Sigmoid colon (tissue), 7 donors: ENCODE data around the gene UBALD2. TPM values are rescaled to one million over a fixed set of nuclear protein-coding genes. Genes with fewer than 3 reads are reported as not detected.
A peak's percentile ranks its signal among the peaks of the same experiment; 100 is the strongest.

Experiments used
- DNase-seq: peaks from one replicate; pipeline ENCODE4 v3.0.0-alpha.2; 2019
- H3K27ac ChIP-seq, 4 donors: fragments of 200-600 bp; sonication (generic); one replicate each; pipeline ENCODE4 v1.5.1; 2016 to 2019; ENCODE audit warnings: mild to moderate bottlenecking in 1 of 4
- H3K27me3 ChIP-seq, 3 donors: fragments of 200-600 bp; sonication (generic); one replicate each; pipeline ENCODE4 v1.5.1; 2019; ENCODE audit warnings: mild to moderate bottlenecking in 1 of 3
- H3K36me3 ChIP-seq, 4 donors: fragments of 200-600 bp; sonication (generic); one replicate each; pipeline ENCODE4 v1.5.1; 2016 to 2019
- H3K4me1 ChIP-seq, 4 donors: fragments of 200-600 bp; sonication (generic); one replicate each; pipeline ENCODE4 v1.5.1; 2017 to 2019
- H3K4me3 ChIP-seq, 4 donors: fragments of 200-600 bp; sonication (generic); one replicate each; pipeline ENCODE4 v1.5.1; 2017 to 2019; ENCODE audit warnings: mild to moderate bottlenecking in 2 of 4, moderate library complexity in 1 of 4
- H3K9me3 ChIP-seq, 4 donors: fragments of 200-600 bp in 3 of 4; sonication (generic) in 3 of 4; one replicate each; pipeline versions ENCODE4 v1.5.1 to v1.6.1; 2013 to 2019
- EP300 ChIP-seq, 4 donors: sonication (generic); formaldehyde crosslinking; IDR thresholded peaks; one replicate each; pipeline ENCODE4 v1.6.1; 2017; ENCODE audit warnings: antibody characterized with exemption in 4 of 4
- POLR2A ChIP-seq, 2 donors: fragments of 450-650 bp; IDR thresholded peaks; one replicate each; pipeline ENCODE4 v1.6.1; 2016; ENCODE audit warnings: antibody characterized with exemption in 2 of 2, mild to moderate bottlenecking in 2 of 2, moderate library complexity in 2 of 2
- POLR2AphosphoS5 ChIP-seq, 4 donors: sonication (generic); formaldehyde crosslinking; IDR thresholded peaks; one replicate each; pipeline ENCODE4 v1.6.1; 2017; ENCODE audit warnings: antibody characterized with exemption in 4 of 4
- WGBS, 2 donors: extraction: QIAGEN DNeasy Blood & Tissue Kit; methylation state at CpG; one replicate each; pipeline ENCODE4 v1.1.7; 2013; 5-methylcytosine and 5-hydroxymethylcytosine counted together
- intact Hi-C: fragments of 100-400 bp; cut with DNase I; formaldehyde crosslinking; loops from one replicate; pipeline ENCODE4 v1.15.1; 2023
- polyA plus RNA-seq, 3 donors: library from polyadenylated mRNA; stranded (reverse); fragments of 200-250 nt; gene quantifications; one replicate each; pipeline ENCODE4 v1.2.3, GENCODE V29; 2013
- total RNA-seq, 4 donors: library from RNA; depleted of rRNA; stranded (reverse); fragments of >200 nt; gene quantifications; one replicate each; pipeline ENCODE4 v1.1.0, GENCODE V29; 2016
- TF ChIP-seq, protein P1 (sequence below), 4 experiments: fragments of 450-650 bp in 3 of 4; fragments of 200-600 bp in 1 of 4; IDR thresholded peaks; one replicate each; pipeline ENCODE4 v1.5.1; 2016 to 2019; ENCODE audit warnings: antibody characterized with exemption in 4 of 4, mild to moderate bottlenecking in 3 of 4, moderate library complexity in 2 of 4
- donor health status: healthy with polysubstance abuse.
- donor health status: Bipolar disorder and iron deficiency.
- donor health status: healthy.

The UBALD2 gene
- total and polyA plus RNA-seq, 7 donors, result 3.9 to 105 (median 11.8) TPM

DNA sequence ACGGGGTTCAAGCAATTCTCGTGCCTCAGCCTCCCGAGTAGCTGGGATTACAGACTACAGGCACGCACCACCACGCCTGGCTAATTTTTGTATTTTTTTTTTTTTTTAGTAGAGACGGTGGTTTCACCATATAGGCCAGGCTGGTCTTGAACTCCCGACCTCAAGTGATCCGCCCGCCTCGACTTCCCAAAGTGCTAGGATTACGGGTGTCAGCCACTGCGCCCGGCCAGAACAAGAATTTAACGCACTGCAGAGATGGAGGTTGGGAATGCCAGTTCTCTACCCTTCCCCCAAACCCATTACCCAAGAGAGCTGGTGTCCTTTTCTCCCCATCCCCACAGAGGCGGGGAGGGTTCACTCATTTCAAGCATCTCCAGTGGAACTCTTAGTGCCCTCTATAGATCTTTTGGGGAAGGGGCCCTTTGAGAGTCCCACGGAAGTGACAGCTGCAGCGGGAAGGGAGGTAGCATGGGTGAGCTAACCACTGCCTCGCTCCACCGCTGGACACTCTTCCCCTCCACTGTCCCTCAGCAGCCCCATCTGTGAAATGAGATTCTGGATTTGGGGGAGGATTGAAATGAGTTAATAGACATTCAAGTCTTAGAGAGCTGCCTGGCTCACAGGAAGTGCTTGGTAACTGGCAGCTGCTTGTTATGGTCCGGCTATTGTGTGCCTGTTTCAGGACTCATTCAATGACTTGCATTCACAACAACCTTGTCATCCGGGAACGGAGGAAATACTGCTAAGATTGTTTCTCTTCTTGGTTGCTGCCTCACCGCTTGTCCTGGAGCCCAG, 3.5 kb upstream of the UBALD2 start:
- H3K27ac ChIP-seq, result peak overlapping the region; percentile 16 to 48 (median 31)
- 72 to 76% methylated on average over 23 of the region's 23 CpGs for WGBS, 2 donors
- no peaks in the 10 kb centered on the region for H3K27me3 ChIP-seq
- no peak overlapping the region for H3K4me3 ChIP-seq
- no peaks in the 10 kb centered on the region for H3K9me3 ChIP-seq
- H3K4me1 ChIP-seq, result peaks cover 0 to 18% (median 12%) of the 10 kb centered on the region in 4 donors
- H3K36me3 ChIP-seq, result no peaks in the 10 kb centered on the region
- DNase-seq, result no peak
- TF ChIP-seq POLR2A (IDR thresholded peaks at IDR 0.05) (no peak), EP300 (IDR thresholded peaks at IDR 0.05) (no peak), POLR2AphosphoS5 (IDR thresholded peaks at IDR 0.05) (peak in 1 of 4 donors; percentile 30)
- TF ChIP-seq, protein P1, sequence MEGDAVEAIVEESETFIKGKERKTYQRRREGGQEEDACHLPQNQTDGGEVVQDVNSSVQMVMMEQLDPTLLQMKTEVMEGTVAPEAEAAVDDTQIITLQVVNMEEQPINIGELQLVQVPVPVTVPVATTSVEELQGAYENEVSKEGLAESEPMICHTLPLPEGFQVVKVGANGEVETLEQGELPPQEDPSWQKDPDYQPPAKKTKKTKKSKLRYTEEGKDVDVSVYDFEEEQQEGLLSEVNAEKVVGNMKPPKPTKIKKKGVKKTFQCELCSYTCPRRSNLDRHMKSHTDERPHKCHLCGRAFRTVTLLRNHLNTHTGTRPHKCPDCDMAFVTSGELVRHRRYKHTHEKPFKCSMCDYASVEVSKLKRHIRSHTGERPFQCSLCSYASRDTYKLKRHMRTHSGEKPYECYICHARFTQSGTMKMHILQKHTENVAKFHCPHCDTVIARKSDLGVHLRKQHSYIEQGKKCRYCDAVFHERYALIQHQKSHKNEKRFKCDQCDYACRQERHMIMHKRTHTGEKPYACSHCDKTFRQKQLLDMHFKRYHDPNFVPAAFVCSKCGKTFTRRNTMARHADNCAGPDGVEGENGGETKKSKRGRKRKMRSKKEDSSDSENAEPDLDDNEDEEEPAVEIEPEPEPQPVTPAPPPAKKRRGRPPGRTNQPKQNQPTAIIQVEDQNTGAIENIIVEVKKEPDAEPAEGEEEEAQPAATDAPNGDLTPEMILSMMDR (IDR thresholded peaks at IDR 0.05), result no peak
- intact Hi-C loops, result no loop called here

DNA sequence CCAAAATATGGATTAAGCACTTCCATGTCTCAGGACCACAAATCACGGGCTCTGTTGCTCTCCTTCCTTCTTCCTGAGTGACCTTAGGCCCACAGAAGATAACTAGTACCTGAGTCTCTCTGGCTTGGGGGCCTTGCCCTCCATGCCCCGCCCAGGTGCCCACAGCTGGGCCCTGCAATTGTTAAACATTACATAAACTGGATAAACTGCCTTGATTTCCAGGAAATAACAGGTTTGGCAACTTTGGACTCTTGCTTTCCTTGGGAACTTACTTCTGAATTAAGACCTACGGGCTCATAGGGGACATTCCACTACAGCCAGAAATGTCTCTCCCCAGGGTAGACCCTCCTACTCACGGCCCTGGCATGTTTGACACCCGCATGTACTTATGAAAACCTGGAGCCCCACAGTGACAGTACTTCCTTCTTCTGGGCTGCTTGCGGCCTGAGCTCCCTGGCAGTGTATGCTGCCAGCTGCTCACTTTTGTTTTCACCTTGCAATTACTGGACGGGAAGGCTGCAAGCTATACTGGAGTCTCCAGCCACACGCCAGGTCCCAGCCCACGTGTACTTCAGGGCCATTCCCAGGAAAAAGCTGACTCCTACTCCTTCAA, 2.3 kb upstream of the UBALD2 start:
- H3K27me3 ChIP-seq, result no peaks in the 10 kb centered on the region
- peaks cover 0 to 31% (median 24%) of the 10 kb centered on the region in 4 donors for H3K4me1 ChIP-seq
- 10 to 35% methylated on average over 9 of the region's 9 CpGs for WGBS, 2 donors

DNA sequence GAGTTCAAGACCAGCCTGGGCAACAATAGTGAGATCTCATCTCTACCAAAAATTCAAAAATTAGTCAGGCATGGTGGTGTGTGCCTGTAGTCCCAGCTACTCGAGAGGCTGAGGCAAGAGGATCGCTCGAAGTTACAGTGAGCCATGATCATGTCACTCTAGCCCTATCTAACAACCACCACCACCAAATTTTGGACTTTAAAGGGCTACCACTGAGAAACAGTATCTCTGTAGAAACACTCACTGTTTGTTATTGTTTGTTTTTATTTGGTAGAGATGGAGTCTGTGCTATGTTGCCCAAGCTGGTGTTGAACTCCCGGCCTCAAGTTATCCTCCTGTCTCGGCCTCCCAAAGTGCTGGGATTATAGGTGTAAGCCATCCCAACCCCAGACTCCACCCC, 1.3 kb upstream of the UBALD2 start:
- H3K27ac ChIP-seq, result peak overlapping the region; percentile 59 to 91 (median 79)
- no peak overlapping the region for H3K4me3 ChIP-seq
- TF ChIP-seq EP300 (IDR thresholded peaks at IDR 0.05) (no peak), POLR2AphosphoS5 (IDR thresholded peaks at IDR 0.05) (no peak), POLR2A (IDR thresholded peaks at IDR 0.05) (no peak)
- TF ChIP-seq, protein P1 (IDR thresholded peaks at IDR 0.05), result no peak

More for the DNA sequence above, 2.3 kb upstream of the UBALD2 start:
- H3K36me3 ChIP-seq, result no peaks in the 10 kb centered on the region
- no peak for DNase-seq
- peak overlapping the region; percentile 0 to 39 (median 20) for H3K27ac ChIP-seq
- intact Hi-C loops, result no loop called here
- no peaks in the 10 kb centered on the region for H3K9me3 ChIP-seq
- TF ChIP-seq POLR2A (IDR thresholded peaks at IDR 0.05) (peak in 1 of 2 donors; percentile 18), POLR2AphosphoS5 (IDR thresholded peaks at IDR 0.05) (no peak)
- TF ChIP-seq, protein P1 (IDR thresholded peaks at IDR 0.05), result no peak
- H3K4me3 ChIP-seq, result no peak overlapping the region

DNA sequence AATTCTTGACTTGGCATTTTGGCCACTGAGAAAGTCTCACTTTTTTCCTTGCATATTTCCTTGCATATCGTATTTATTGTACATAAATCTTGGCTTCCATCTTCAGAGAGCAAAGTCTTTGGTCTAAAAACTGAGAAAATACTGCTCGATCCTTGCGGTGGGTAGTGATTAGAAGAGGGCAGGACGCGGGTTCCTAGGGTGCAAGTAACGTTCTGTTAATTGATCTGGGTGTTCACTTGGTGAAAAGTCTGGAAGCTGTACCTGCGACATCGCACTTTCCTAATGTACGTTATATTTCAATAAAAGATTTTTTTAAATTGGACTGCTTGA, 758 bp upstream of the UBALD2 start:
- peak overlapping the region in 1 of 4 donors; percentile 13 for H3K4me3 ChIP-seq

More for the DNA sequence above, 1.3 kb upstream of the UBALD2 start:
- Histone ChIP-seq H3K9me3 (no peaks in the 10 kb centered on the region), H3K4me1 (peaks cover 0 to 41% (median 35%) of the 10 kb centered on the region in 4 donors), H3K27me3 (no peaks in the 10 kb centered on the region), H3K36me3 (peaks cover 0 to under 1% (median under 1%) of the 10 kb centered on the region in 4 donors)
- intact Hi-C loops, result no loop called here
- WGBS, 2 donors, result 87 to 93% methylated on average over 5 of the region's 5 CpGs
- DNase-seq, result no peak

More for the DNA sequence above, 758 bp upstream of the UBALD2 start:
- DNase-seq, result no peak
- H3K9me3 ChIP-seq, result no peaks in the 10 kb centered on the region
- no peaks in the 10 kb centered on the region for H3K27me3 ChIP-seq
- H3K27ac ChIP-seq, result peak overlapping the region; percentile 59 to 91 (median 79)
- intact Hi-C loops, result no loop called here
- 28 to 50% methylated on average over 9 of the region's 9 CpGs for WGBS, 2 donors
- TF ChIP-seq EP300 (IDR thresholded peaks at IDR 0.05) (no peak), POLR2A (IDR thresholded peaks at IDR 0.05) (no peak), POLR2AphosphoS5 (IDR thresholded peaks at IDR 0.05) (no peak)
- TF ChIP-seq, protein P1 (IDR thresholded peaks at IDR 0.05), result no peak
- peaks cover 0 to 46% (median 40%) of the 10 kb centered on the region in 4 donors for H3K4me1 ChIP-seq
- H3K36me3 ChIP-seq, result peaks cover 0 to 6% (median 3%) of the 10 kb centered on the region in 4 donors
